Left forelimb (tissue), 1 donor: ENCODE data around the gene SDCCAG8.
"Not testable (repeated sequence)": the region's sequence is repeated elsewhere in the genome, so short reads cannot be mapped to it uniquely, and the experiment has no call there.

Experiments
- DNase-seq: peaks from one replicate; pipeline ENCODE4 v3.0.0-alpha.2; 2018; ENCODE audit warnings: low spot score

SDCCAG8 gene

GRCh38 chr1:243332440-243332839 lies 76.6 kb downstream of the SDCCAG8 start:
- DNase-seq: no peak

GRCh38 chr1:243335292-243335691 lies 79.5 kb downstream of the SDCCAG8 start:
- no peak for DNase-seq

GRCh38 chr1:243336163-243336562 lies 80.3 kb downstream of the SDCCAG8 start:
- DNase-seq: no peak

- not testable (repeated sequence) for DNase-seq
Observed at GRCh38 chr1:243338848-243339247, 83.0 kb downstream of the SDCCAG8 start.

- no peak for DNase-seq
Observed at GRCh38 chr1:243341074-243341473, 85.2 kb downstream of the SDCCAG8 start.

- no peak for DNase-seq
Observed at GRCh38 chr1:243343970-243344937, 88.4 kb downstream of the SDCCAG8 start.

- no peak for DNase-seq
Observed at GRCh38 chr1:243345205-243345604, 89.4 kb downstream of the SDCCAG8 start.

GRCh38 chr1:243346016-243346415 lies 90.2 kb downstream of the SDCCAG8 start:
- no peak for DNase-seq

- DNase-seq: no peak
Observed at GRCh38 chr1:243346468-243346867, 90.6 kb downstream of the SDCCAG8 start.

GRCh38 chr1:243348331-243348730 lies 92.5 kb downstream of the SDCCAG8 start:
- no peak for DNase-seq

- no peak for DNase-seq
Observed at GRCh38 chr1:243349128-243349527, 93.3 kb downstream of the SDCCAG8 start.

GRCh38 chr1:243351337-243351736 lies 95.5 kb downstream of the SDCCAG8 start:
- no peak for DNase-seq

GRCh38 chr1:243354511-243355153 lies 98.8 kb downstream of the SDCCAG8 start:
- DNase-seq: no peak

GRCh38 chr1:243363832-243364231 lies 108.0 kb downstream of the SDCCAG8 start:
- no peak for DNase-seq

GRCh38 chr1:243364330-243364729 lies 108.5 kb downstream of the SDCCAG8 start:
- no peak for DNase-seq

- DNase-seq: no peak
Observed at GRCh38 chr1:243364866-243365265, 109.0 kb downstream of the SDCCAG8 start.

GRCh38 chr1:243367314-243367713 lies 111.5 kb downstream of the SDCCAG8 start:
- no peak for DNase-seq

- DNase-seq: no peak
Observed at GRCh38 chr1:243374412-243374811, 118.6 kb downstream of the SDCCAG8 start.

GRCh38 chr1:243375596-243375995 lies 119.8 kb downstream of the SDCCAG8 start:
- DNase-seq: no peak

GRCh38 chr1:243378669-243379068 lies 122.8 kb downstream of the SDCCAG8 start:
- DNase-seq: no peak

- no peak for DNase-seq
Observed at GRCh38 chr1:243379208-243379607, 123.4 kb downstream of the SDCCAG8 start.

GRCh38 chr1:243379706-243380105 lies 123.9 kb downstream of the SDCCAG8 start:
- no peak for DNase-seq

GRCh38 chr1:243388276-243388675 lies 132.4 kb downstream of the SDCCAG8 start:
- DNase-seq: no peak
